CD4-positive, alpha-beta T cell (primary cell): ENCODE measurements around the gene FGR. TPM values are rescaled to one million over a fixed set of nuclear protein-coding genes. Genes with fewer than 3 reads are reported as not detected.

Experiments
- ATAC-seq: fragments of 200-7000 bp; cut with Tn5 transposase; one replicate; pipeline ENCODE4 v1.10.0; 2022; ENCODE audit warnings: mild to moderate bottlenecking; ENCODE audit not compliant: poor library complexity
- CTCF ChIA-PET: fragments of 350-600 bp; sonication (Branson Sonifier 250); formaldehyde crosslinking; loops from one replicate; lab custom pipeline; 2021; ENCODE audit warnings: antibody characterized with exemption, inconsistent platforms; lab: Charles Lee
- POLR2A ChIA-PET: fragments of 350-600 bp; sonication (Branson Sonifier 250); formaldehyde crosslinking; loops from one replicate; lab custom pipeline; 2021; ENCODE audit warnings: antibody characterized with exemption, inconsistent platforms; lab: Charles Lee
- DNase-seq, 14 experiments: peaks; one replicate each; pipeline ENCODE4 v3.0.0-alpha.2; 2013 to 2020; ENCODE audit warnings: mixed read lengths in 2 of 14
- H3K27ac ChIP-seq, 2 donors: one replicate each; pipeline versions ENCODE4 v1.5.1 to v1.7.0; 2013; ENCODE audit warnings: low read length in 2 of 2, low read depth in 1 of 2, mild to moderate bottlenecking in 1 of 2
- H3K27me3 ChIP-seq, 2 experiments: 1 replicate in 1 of 2; 2 replicates in 1 of 2; pipeline versions ENCODE4 v1.6.1 to v1.7.0; 2013; ENCODE audit warnings: low read length in 2 of 2, control low read depth in 1 of 2, mild to moderate bottlenecking in 1 of 2, moderate library complexity in 1 of 2; ENCODE audit not compliant: insufficient read depth in 2 of 2, control insufficient read depth in 1 of 2
- H3K36me3 ChIP-seq: one replicate; pipeline ENCODE4 v1.6.1; 2013; ENCODE audit warnings: low read length, control low read depth; ENCODE audit not compliant: insufficient read depth
- H3K4me1 ChIP-seq: one replicate; pipeline ENCODE4 v1.6.1; 2013; ENCODE audit warnings: low read length, control low read depth; ENCODE audit not compliant: insufficient read depth
- H3K4me3 ChIP-seq: one replicate; pipeline ENCODE4 v1.5.1; 2013; ENCODE audit warnings: mild to moderate bottlenecking, low read length, moderate library complexity
- H3K9me3 ChIP-seq, 2 experiments: 1 replicate in 1 of 2; 2 replicates in 1 of 2; pipeline versions ENCODE4 v1.6.1 to v1.7.0; 2013; ENCODE audit warnings: low read length in 2 of 2, mild to moderate bottlenecking in 2 of 2, control low read depth in 1 of 2, moderate library complexity in 1 of 2; ENCODE audit not compliant: control insufficient read depth in 1 of 2, insufficient read depth in 1 of 2
- H3K27ac Mint-ChIP-seq: one replicate; pipeline ENCODE4 v1.8.0; 2020; ENCODE audit warnings: mixed read lengths
- H3K27me3 Mint-ChIP-seq: one replicate; pipeline ENCODE4 v1.8.0; 2021; ENCODE audit warnings: mixed read lengths
- H3K36me3 Mint-ChIP-seq: one replicate; pipeline ENCODE4 v1.8.0; 2021; ENCODE audit warnings: low read depth, mixed read lengths
- H3K4me1 Mint-ChIP-seq: one replicate; pipeline ENCODE4 v1.8.0; 2021; ENCODE audit warnings: low read depth, mixed read lengths
- H3K4me3 Mint-ChIP-seq: one replicate; pipeline ENCODE4 v1.8.0; 2020; ENCODE audit warnings: mild to moderate bottlenecking, mixed read lengths
- H3K9me3 Mint-ChIP-seq: one replicate; pipeline ENCODE4 v1.8.0; 2020; ENCODE audit warnings: mixed read lengths
- intact Hi-C, 2 experiments: fragments of 100-400 bp; cut with DNase I in 1 of 2; cut with micrococcal nuclease in 1 of 2; formaldehyde crosslinking; loops; one replicate each; pipeline versions ENCODE4 v1.15.1 to v1.9.0; 2023 to 2025; cut with DNase I, micrococcal nuclease
- total RNA-seq, 174 experiments: library from RNA in 2 of 174; stranded (reverse) in 2 of 174; gene quantifications; one replicate each; pipeline ENCODE4 v1.2.3 and lab custom pipeline; 2021 to 2026
- TF ChIP-seq, protein P1 (sequence below): fragments of 200-600 bp; IDR thresholded peaks from one replicate; pipeline ENCODE4 v1.8.0; 2022; ENCODE audit warnings: antibody characterized with exemption, mild to moderate bottlenecking

FGR gene
- total RNA-seq, 2 experiments from 2014 or later, result 3.0 to 3.2 TPM

DNA sequence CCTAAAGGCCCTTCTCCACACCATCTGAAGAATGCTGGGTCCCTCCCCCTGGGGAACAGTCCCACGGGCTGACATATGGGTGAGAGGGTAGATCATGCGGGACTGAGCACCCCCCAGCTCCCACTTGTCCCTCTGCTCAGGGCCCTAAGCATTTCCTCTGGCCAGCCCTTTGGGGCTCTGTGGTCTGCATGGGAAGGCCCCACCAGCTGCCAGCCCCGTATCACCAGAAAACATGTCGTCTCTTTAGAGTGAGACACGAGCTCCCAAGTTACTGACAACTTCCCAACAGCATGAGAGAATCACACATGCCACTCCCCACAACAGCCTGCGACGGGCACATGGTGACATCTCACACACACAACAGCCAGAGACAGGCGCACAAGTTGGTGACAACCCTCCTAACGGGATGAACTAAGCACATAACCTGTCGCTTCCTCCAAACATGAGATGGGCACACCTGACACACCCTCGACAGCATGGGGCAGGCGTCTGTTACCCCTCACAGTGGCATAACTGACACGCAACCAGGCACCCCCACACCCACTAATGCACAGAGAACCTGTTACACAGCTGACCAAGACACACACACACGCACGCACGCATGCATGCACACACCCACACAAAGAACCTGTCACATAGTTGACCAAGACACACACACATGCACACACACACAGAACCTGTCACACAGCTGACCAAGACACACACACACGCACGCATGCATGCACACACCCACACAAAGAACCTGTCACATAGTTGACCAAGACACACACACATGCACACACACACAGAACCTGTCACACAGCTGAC is 72.2 kb downstream of the FGR start:
- Mint-ChIP-seq H3K27ac (no peak overlapping the region), H3K4me1 (peaks cover 37% of the 10 kb centered on the region), H3K4me3 (no peak overlapping the region), H3K36me3 (peaks cover under 1% of the 10 kb centered on the region), H3K9me3 (no peaks in the 10 kb centered on the region), H3K27me3 (no peaks in the 10 kb centered on the region)
- TF ChIP-seq, protein P1, sequence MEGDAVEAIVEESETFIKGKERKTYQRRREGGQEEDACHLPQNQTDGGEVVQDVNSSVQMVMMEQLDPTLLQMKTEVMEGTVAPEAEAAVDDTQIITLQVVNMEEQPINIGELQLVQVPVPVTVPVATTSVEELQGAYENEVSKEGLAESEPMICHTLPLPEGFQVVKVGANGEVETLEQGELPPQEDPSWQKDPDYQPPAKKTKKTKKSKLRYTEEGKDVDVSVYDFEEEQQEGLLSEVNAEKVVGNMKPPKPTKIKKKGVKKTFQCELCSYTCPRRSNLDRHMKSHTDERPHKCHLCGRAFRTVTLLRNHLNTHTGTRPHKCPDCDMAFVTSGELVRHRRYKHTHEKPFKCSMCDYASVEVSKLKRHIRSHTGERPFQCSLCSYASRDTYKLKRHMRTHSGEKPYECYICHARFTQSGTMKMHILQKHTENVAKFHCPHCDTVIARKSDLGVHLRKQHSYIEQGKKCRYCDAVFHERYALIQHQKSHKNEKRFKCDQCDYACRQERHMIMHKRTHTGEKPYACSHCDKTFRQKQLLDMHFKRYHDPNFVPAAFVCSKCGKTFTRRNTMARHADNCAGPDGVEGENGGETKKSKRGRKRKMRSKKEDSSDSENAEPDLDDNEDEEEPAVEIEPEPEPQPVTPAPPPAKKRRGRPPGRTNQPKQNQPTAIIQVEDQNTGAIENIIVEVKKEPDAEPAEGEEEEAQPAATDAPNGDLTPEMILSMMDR, result no peak
- ChIA-PET CTCF (interaction anchor here (1.2 kb wide), 1 partner anchor 107 kb away, joined by 3 read pairs; no protein-coding TSS in a partner anchor), POLR2A (no interaction called here)
- no peak for ATAC-seq
- DNase-seq, result no peak
- Histone ChIP-seq H3K27ac (no peak overlapping the region), H3K9me3 (no peaks in the 10 kb centered on the region), H3K4me3 (no peak overlapping the region), H3K27me3 (no peaks in the 10 kb centered on the region), H3K36me3 (no peaks in the 10 kb centered on the region), H3K4me1 (peaks cover 9% of the 10 kb centered on the region)
- intact Hi-C loops, result no loop called here

Other genes starting within 250 kb of the FGR start
- gene GPR3, start 242.6 kb downstream of the FGR start, total RNA-seq, result under 1 TPM; 0.14 to 0.19 TPM
- gene WASF2, start 145.0 kb downstream of the FGR start, total RNA-seq, result 100 to 1,000 TPM; 119 to 121 TPM
- 10 to 100 TPM; 20.8 to 22.9 TPM for gene AHDC1, start 31.0 kb downstream of the FGR start, total RNA-seq
- gene IFI6, start 37.0 kb upstream of the FGR start, total RNA-seq, result 10 to 100 TPM; 33.6 to 36.2 TPM
- 10 to 100 TPM; 26.0 to 28.7 TPM for gene FAM76A, start 90.8 kb upstream of the FGR start, total RNA-seq
- gene STX12, start 138.0 kb upstream of the FGR start, total RNA-seq, result 10 to 100 TPM; 20.3 to 22.7 TPM
- 10 to 100 TPM; 14.8 to 15.7 TPM for gene PPP1R8, start 195.6 kb upstream of the FGR start, total RNA-seq
- 10 to 100 TPM; 20.2 to 21.6 TPM for gene THEMIS2, start 237.4 kb upstream of the FGR start, total RNA-seq